ENCODE measurements around the gene KCNN4.
"Not testable (repeated sequence)": the region's sequence is repeated elsewhere in the genome, so short reads cannot be mapped to it uniquely, and the experiment has no call there.

KCNN4 gene

GRCh38 chr19:43798546-43799409 is 18.0 kb upstream of the KCNN4 start:
- DNase-seq: peak; percentile 43 to 80

DNA sequence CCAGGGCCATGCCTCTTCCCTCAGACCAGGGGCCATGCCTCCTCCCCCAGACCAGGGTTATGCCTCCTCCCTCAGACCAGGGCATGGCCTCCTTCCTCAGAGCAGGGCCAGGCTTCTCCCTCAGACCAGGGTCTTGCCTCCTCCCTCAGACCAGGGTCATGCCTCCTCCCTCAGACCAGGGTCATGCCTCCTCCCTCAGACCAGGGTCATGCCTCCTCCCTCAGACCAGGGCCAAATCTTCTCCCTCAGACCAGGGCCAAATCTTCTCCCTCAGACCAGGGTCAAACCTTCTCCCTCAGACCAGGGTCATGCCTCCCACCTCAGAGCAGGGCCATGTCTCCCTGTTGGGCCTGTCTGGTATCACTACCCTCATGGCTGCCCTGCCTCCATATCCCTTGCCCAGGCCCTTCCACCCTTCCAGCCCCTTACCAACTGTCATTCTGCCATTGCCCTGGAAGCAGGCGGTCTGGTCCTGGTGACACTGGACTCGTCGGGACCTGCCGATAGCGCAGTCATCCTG is 17.3 kb upstream of the KCNN4 start:
- no peak for DNase-seq

- DNase-seq: no peak
Observed at GRCh38 chr19:43797556-43797955, 16.8 kb upstream of the KCNN4 start.

DNA sequence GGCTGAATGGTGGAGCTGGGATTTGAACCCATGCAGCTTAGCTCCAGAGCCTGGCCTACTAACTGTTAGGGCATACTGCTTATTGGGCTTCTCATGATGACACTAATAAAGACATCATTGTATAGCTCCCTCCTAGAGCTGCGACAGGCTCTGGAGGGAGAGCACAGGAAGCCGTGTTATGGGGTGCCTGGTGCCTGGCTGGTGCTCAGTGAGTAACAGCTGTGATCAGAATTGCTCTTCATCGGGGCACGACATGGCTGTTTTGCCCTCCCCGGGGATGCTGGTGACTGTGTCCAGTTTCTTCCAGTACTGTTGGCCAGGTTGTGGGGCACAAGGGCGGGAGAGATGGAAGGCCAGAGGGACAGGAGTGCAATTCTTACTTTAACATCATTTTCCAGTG is 16.3 kb upstream of the KCNN4 start:
- no peak for DNase-seq

- DNase-seq: no peak
Observed at GRCh38 chr19:43790587-43790986, 9.8 kb upstream of the KCNN4 start.

- no peak for DNase-seq
Observed at GRCh38 chr19:43789029-43789428, 8.3 kb upstream of the KCNN4 start.

GRCh38 chr19:43786665-43787064 is 5.9 kb upstream of the KCNN4 start:
- DNase-seq: no peak

DNA sequence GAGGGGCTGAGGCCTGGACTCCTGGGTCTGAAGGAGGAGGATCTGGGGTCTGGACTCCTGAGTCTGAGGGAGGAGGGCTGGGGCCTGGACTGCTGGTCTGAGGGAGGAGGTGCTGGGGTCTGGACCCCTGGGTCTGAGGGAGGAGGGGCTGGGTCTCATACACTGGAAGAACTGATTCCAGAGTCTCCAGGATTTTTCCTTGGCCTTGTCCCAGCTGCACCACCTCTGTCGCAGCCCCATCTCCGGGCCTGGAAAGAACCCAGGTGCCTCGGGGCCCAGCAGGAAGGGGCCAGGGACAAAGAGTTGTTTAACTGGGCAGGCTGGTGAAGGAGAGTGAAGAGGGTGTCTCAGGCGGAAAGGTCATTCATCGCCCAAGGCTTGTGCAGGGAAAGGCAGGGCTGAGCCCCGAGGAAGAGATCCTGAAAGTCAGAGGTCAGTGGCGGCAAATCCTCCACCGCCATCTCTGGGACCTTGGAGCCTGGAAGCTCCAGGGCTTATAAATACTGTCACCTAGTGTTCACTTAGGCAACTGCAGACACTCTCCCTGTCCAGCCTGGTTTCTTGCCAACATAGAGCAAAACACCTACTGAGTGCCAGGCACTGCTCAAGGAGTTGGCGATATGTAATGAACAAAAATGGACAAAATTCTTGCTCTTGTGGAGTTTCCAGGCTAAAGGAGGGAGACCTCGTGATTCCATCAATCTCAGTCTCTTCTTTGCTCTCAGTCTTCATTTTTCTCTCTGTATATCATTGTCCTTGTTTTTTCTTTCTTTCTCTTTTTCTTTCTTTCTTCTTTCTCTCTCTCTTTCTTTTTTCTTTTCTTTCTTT is 4.4 kb upstream of the KCNN4 start:
- DNase-seq: peak; percentile 63 to 85

- DNase-seq: no peak
Observed at GRCh38 chr19:43784241-43784980, 3.6 kb upstream of the KCNN4 start.

GRCh38 chr19:43783636-43784035 is 2.9 kb upstream of the KCNN4 start:
- DNase-seq: no peak

DNA sequence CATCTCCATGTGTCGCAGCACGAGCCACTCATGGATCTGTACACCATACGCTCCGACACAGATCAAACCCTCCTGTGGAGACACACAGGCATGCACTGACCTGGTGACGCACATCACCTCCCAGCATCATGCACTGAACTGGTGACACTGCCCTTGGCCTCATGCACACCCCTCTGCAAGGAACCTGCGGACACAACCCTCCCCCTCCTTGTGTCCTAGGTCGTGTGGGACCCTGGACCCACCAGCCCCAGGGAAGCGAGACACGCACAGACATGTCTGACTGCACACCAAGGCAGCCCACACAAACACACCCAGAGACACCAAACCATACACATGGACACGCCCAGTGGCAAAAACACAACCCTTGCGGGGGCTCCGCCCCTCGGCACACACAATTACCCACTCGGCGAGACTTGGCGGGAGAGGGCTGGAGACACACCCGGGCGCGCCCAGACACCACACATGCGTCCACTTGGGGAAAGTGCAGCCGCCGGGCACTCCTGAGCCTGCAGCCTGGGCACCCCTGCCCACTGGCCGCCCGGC is 2.0 kb upstream of the KCNN4 start:
- DNase-seq: peak in 1 of 2 experiments; percentile 28

DNA sequence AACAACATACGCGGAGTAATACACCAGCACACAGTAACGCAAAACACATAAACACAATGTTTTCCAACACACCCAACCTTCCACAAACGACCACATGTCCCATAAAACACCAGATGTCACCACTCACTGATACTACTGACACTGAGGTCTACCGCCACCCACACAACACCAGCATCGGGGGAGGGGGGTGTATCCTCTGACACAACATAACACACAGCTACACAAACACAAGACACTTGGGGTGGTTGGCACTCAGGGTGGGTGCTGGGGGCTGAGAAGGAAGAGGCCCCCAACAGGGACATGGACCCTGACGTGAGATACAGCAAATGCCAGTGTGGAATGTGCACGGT is 1.5 kb upstream of the KCNN4 start:
- no peak for DNase-seq

DNA sequence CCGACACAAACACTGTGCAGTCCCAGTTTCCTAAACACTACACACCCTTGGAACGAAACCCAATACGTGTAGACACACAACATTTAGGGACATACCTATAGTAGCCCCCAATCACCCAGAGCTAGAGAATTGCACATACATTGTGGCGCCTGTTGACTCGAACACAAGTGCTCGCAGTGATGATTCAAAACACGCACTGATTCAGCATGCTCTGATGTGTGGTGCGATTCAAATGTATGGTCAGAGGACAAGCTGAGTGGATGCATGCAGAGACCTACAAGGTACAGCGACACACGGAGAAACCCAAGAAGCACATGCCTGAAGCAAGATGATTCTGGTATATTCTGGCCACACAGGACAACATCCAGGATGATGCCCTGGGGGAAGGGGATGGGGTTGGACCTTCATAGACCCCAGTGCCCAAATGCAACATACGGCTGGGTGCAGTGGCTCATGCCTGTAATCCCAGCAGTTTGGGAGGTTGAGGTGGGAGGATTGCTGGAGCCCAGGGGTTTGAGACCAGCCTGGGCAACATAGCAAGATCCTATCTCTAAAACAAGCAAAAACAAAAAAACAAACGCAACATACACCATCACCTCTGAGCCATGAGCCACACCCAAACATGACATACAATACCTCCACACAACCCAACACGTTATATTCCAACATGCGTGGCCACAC is 997 bp upstream of the KCNN4 start:
- DNase-seq: no peak

GRCh38 chr19:43779820-43780219 is 953 bp downstream of the KCNN4 start:
- peak in 1 of 2 experiments; percentile 24 for DNase-seq

DNA sequence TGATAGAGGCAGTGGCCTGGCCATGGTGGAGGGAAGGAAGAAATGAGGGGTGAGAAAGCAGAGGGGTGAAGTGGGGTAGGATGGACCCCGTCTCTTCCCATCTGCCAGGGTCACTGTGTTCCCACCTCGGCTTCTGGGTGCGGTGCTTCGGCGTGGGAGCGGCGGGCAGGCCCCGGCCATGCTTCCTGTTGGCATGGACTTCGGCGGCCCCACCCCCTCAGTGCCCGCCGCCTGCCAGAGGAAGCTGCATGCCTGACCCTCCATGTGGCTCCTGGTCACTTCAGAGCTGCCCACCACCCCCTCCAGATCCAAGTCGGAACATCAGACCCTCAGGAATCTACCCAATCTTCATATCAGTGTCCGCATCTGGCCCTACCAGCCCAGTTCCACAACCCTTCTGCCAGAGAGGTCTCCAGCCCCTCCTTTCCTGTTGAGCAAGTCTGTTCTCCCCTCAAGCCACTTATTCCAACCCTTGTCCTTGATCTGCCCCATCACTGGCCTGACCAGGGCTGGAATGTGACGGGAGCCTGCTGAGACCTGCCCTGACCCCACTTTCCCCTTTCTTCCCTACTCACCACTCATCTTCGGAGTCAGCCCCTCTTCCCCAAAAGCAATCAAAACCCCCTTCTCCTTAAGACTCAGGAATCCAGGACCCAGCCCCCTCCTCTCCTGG is 1.5 kb downstream of the KCNN4 start:
- DNase-seq: no peak

DNA sequence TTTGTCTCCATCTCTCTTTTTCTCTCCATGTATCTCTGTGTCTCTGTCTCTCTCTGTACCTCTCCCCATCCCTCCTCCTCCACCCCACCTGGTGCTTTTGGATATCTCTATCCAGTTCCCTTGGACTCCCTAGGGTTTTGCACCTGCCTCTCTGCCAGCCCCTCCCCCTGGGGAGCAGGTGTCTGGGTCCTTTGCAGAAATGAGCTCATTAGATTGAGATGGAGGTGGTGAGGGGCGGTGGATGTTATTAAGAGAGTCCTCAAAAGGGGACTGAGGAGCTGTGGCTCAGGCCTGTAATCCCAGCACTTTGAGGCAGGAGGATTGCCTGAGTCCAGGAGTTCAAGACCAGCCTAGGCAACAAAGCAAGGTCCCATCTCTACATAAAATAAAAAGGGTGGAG is 2.1 kb downstream of the KCNN4 start:
- DNase-seq: peak in 1 of 2 experiments; percentile 68

- DNase-seq: no peak
Observed at GRCh38 chr19:43777163-43777695, 3.5 kb downstream of the KCNN4 start.

DNA sequence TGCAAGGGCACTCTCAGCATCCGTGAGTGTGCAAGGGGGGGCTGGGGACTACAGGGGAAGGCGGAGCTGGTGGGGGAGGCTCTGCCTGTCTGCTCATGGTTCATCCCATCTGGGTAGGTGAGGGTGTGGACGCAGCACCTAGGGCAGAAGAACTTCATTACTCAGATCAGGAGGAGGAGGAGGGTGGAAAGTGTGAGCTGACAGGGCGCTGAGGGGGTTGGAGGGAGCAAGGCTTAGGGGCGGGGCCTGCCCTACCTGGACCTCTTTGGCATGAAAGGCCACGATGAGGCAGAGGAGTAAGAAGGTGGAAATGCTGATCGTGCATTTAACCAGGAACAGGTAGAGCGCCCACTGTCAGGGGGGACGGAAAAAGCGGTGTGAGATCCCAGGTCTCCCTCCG is 4.5 kb downstream of the KCNN4 start:
- DNase-seq: no peak

DNA sequence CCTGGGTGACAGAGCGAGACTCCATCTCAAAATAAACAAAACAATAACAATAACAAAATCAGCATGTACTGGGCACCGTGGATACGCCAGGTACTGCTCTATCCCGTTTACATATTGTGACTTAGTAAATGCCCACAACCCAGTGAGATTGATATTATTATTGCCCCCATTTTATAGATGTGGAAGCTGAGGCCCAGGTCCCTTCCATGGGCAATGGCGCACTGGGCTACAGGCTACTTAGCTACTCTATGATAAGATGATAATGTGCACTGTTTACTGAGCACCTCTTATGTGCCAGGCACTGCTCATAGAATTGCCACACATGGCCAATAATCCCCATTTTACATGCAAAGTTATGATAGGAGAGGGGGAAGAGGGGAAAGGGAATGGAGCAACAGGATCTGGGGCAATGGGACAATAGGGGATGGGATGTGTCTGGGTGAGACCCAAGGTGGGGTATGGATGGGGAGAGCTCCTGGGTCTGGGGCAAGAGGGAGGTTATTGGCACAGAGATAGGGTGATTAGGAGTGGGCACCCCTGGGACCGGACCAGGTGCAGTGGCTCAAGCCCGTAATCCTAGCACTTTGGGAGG is 5.4 kb downstream of the KCNN4 start:
- DNase-seq: no peak

DNA sequence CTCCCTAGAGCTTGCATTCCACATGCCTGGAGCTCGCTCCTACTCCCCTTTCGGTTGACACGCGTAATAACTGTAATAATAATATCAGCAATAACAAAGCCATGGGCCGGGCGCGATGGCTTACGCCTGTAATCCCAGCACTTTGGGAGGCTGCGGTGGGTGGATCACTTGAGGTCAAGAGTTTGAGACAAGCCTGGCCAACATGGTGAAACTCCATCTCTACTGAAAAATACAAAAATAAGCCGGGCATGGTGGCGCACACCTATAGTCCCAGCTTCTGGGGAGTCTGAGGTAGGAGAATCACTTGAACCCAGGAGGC is 5.9 kb downstream of the KCNN4 start:
- not testable (repeated sequence) for DNase-seq

Data from NCI-H526 (cell line).